ENCODE data around the gene SLC5A12.
"Not testable (repeated sequence)": the region's sequence is repeated elsewhere in the genome, so short reads cannot be mapped to it uniquely, and the experiment has no call there.

The SLC5A12 gene

GRCh38 chr11:26665946-26666345 is 55.9 kb downstream of the SLC5A12 start:
- DNase-seq (ENCODE audit: low spot score): no peak
- TF ChIP-seq, protein P1, sequence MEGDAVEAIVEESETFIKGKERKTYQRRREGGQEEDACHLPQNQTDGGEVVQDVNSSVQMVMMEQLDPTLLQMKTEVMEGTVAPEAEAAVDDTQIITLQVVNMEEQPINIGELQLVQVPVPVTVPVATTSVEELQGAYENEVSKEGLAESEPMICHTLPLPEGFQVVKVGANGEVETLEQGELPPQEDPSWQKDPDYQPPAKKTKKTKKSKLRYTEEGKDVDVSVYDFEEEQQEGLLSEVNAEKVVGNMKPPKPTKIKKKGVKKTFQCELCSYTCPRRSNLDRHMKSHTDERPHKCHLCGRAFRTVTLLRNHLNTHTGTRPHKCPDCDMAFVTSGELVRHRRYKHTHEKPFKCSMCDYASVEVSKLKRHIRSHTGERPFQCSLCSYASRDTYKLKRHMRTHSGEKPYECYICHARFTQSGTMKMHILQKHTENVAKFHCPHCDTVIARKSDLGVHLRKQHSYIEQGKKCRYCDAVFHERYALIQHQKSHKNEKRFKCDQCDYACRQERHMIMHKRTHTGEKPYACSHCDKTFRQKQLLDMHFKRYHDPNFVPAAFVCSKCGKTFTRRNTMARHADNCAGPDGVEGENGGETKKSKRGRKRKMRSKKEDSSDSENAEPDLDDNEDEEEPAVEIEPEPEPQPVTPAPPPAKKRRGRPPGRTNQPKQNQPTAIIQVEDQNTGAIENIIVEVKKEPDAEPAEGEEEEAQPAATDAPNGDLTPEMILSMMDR (IDR thresholded peaks at IDR 0.05): no peak
- H3K27ac ChIP-seq: no peak overlapping the region
- H3K4me3 ChIP-seq: no peak overlapping the region

DNA sequence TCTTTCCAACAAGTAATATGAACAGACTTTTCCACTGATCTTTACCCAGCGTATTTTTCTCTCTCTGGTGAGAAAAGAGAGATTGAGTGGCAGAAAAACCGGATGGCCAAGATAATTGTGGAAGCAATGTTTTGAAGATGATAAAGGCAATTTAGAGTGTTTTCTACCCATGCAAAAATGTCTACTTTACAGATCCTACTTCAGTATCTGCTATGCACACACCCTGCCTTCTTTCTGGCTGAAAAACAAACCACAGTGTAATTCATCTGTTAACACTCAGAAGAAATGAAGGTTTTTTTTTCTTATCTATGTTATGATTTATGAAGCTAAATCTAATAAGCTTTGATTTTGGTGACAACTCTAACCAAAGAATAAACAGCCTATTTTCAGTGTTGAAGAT is 56.8 kb downstream of the SLC5A12 start:
- TF ChIP-seq, protein P1 (IDR thresholded peaks at IDR 0.05): no peak
- DNase-seq (ENCODE audit: low spot score): no peak
- Histone ChIP-seq H3K4me3 (no peak overlapping the region), H3K27ac (no peak overlapping the region)

DNA sequence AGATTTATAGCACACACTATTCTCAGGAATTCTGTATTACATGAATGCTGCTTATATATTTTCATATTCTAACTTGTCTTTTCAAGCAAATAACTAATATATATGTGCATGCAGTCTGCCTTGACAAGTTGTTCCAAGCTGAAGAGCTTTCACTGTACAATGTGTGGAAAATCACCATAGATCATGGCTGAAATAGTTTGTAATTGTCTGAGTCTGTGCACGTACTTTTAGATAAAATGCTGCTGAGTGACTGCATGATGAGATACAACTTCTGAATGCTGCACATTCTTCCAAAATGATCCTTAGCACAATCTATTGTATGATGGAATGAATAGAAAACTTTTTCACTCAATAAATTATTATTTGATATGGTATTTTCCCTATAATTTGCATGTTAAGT is 58.9 kb downstream of the SLC5A12 start:
- no peak overlapping the region for H3K4me3 ChIP-seq
- no peak overlapping the region for H3K27ac ChIP-seq
- DNase-seq (ENCODE audit: low spot score): no peak
- TF ChIP-seq, protein P1 (IDR thresholded peaks at IDR 0.05): no peak

- Histone ChIP-seq H3K4me3 (no peak overlapping the region), H3K27ac (no peak overlapping the region)
- TF ChIP-seq, protein P1 (IDR thresholded peaks at IDR 0.05): no peak
- DNase-seq (ENCODE audit: low spot score): no peak
These were observed 66.6 kb downstream of the SLC5A12 start for GRCh38 chr11:26655287-26655686.

- DNase-seq (ENCODE audit: low spot score): no peak
- Histone ChIP-seq H3K27ac (no peak overlapping the region), H3K4me3 (no peak overlapping the region)
- TF ChIP-seq, protein P1 (IDR thresholded peaks at IDR 0.05): no peak
These were observed 69.9 kb downstream of the SLC5A12 start for GRCh38 chr11:26651916-26652315.

DNA sequence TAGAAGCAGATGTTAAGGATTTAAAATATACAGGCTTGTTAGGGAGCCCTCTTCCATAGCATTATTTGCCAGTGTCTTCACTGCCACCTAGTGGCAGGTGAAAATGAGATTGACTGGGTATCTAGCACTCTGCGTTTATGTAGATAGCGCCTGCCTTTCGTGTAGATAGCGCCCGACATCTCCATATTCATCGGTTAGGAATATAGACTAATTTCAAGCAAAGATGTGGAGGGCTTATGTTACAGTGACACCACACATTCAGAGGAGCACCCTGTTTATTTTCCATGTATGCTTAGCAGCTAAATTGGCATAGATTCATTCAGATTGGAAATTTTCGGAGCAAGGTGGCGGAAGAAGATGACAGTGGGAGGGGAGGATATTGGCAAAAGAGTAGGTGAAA is 72.0 kb downstream of the SLC5A12 start:
- no peak overlapping the region for H3K27ac ChIP-seq
- no peak overlapping the region for H3K4me3 ChIP-seq
- TF ChIP-seq, protein P1 (IDR thresholded peaks at IDR 0.05): peak; percentile 37
- DNase-seq (ENCODE audit: low spot score): no peak

GRCh38 chr11:26643314-26643713 is 78.5 kb downstream of the SLC5A12 start:
- H3K27ac ChIP-seq; DNase-seq (ENCODE audit: low spot score); H3K4me3 ChIP-seq: not testable (repeated sequence)

- DNase-seq (ENCODE audit: low spot score): no peak
- Histone ChIP-seq H3K27ac (no peak overlapping the region), H3K4me3 (no peak overlapping the region)
- TF ChIP-seq, protein P1 (IDR thresholded peaks at IDR 0.05): no peak
These were observed 89.1 kb downstream of the SLC5A12 start for GRCh38 chr11:26632691-26633159.
